GM12891 (cell line): Measurements from ENCODE around the gene COPG2.

Source experiments
- PAX5 ChIP-seq: IDR thresholded peaks from 2 replicates; pipeline ENCODE4 v1.6.1; 2011; ENCODE audit warnings: low read length, moderate library complexity, mild to moderate bottlenecking; ENCODE audit not compliant: insufficient read depth, severe bottlenecking
- POLR2A ChIP-seq: IDR thresholded peaks from 2 replicates; pipeline ENCODE4 v1.6.1; 2011; ENCODE audit warnings: low read depth, low read length, control low read depth
- POLR2AphosphoS5 ChIP-seq: IDR thresholded peaks from 2 replicates; pipeline ENCODE4 v1.6.1; 2011; ENCODE audit warnings: low read depth, low read length, control low read depth

DNA sequence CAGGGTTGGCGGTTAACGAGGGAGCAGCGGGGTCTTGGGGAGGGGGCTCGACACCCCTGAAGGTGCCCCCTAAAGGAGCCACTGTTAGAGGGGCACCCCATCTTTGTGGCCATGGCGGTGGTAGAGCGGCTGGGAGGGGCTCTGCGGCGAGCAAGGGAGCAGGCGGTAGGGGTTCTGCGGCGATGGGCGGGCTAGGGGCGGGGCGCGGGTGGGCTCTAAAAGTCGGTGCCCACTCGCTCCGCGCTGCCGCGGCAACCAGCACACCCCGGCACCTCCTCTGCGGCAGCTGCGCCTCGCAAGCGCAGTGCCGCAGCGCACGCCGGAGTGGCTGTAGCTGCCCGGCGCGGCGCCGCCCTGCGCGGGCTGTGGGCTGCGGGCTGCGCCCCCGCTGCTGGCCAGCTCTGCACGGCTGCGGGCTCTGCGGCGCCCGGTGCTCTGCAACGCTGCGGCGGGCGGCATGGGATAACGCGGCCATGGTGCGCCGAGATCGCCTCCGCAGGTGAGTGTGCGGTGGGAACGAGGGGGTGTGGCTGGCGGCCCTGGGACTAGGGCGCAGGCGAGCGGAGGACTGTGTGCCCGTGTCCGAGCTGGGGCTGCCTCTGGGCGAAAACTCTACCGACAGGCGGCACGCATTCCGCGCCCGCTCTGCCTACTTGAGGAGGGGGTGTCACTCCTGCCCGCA is 176.6 kb downstream of the COPG2 start, which contains the start of gene MEST:
- TF ChIP-seq POLR2A = no peak
- TF ChIP-seq PAX5 = no peak
- TF ChIP-seq POLR2AphosphoS5 = no peak
